Stimulated activated effector memory CD8-positive, alpha-beta T cell treated with anti-CD3 and anti-CD28 coated beads, Interleukin-12 subunit alpha, Interleukin-12 subunit beta, amount 100 ng/mL, for 72 hours (primary cell): ENCODE measurements around the gene MCM5.
"Not testable (repeated sequence)": the region's sequence is repeated elsewhere in the genome, so short reads cannot be mapped to it uniquely, and the experiment has no call there.

ENCODE experiments used
- ATAC-seq: fragments of 150-1000 bp; cut with Tn5 transposase; 2 replicates; pipeline ENCODE4 v1.10.0; 2021
- DNase-seq, 2 donors: peaks; one replicate each; pipeline ENCODE4 v3.0.0; 2021 to 2022; ENCODE audit warnings: low spot score in 2 of 2
- H3K27ac Mint-ChIP-seq: one replicate; pipeline ENCODE4 v1.8.0; 2022; ENCODE audit warnings: mild to moderate bottlenecking, mixed read lengths
- H3K36me3 Mint-ChIP-seq: one replicate; pipeline ENCODE4 v1.8.0; 2022; ENCODE audit warnings: mild to moderate bottlenecking, mixed read lengths
- H3K4me1 Mint-ChIP-seq: one replicate; pipeline ENCODE4 v1.8.0; 2022; ENCODE audit warnings: mixed read lengths
- H3K4me3 Mint-ChIP-seq: one replicate; pipeline ENCODE4 v1.8.0; 2022; ENCODE audit warnings: mild to moderate bottlenecking, mixed read lengths
- H3K9me3 Mint-ChIP-seq: one replicate; pipeline ENCODE4 v1.8.0; 2022; ENCODE audit warnings: mixed read lengths

The MCM5 gene

GRCh38 chr22:35458547-35459422, 58.8 kb downstream of the MCM5 start:
- Mint-ChIP-seq H3K27ac (no peak overlapping the region), H3K4me1 (no peaks in the 10 kb centered on the region), H3K4me3 (no peak overlapping the region), H3K9me3 (peaks cover 5% of the 10 kb centered on the region), H3K36me3 (peaks cover 18% of the 10 kb centered on the region)
- no peak for ATAC-seq
- no peak for DNase-seq

- peaks cover 18% of the 10 kb centered on the region for H3K36me3 Mint-ChIP-seq
- peaks cover 5% of the 10 kb centered on the region for H3K9me3 Mint-ChIP-seq
- DNase-seq (no peak), ATAC-seq (no peak)
- H3K4me3 Mint-ChIP-seq = no peak overlapping the region
- no peaks in the 10 kb centered on the region for H3K4me1 Mint-ChIP-seq
- no peak overlapping the region for H3K27ac Mint-ChIP-seq
These were observed 59.5 kb downstream of the MCM5 start for GRCh38 chr22:35459423-35459894.

GRCh38 chr22:35459976-35460375, 60.0 kb downstream of the MCM5 start:
- H3K9me3 Mint-ChIP-seq, H3K4me1 Mint-ChIP-seq, ATAC-seq, H3K4me3 Mint-ChIP-seq, DNase-seq: not testable (repeated sequence)
- peaks cover 18% of the 10 kb centered on the region for H3K36me3 Mint-ChIP-seq
- peak overlapping the region; percentile 52 for H3K27ac Mint-ChIP-seq

GRCh38 chr22:35460688-35461087, 60.7 kb downstream of the MCM5 start:
- H3K4me3 Mint-ChIP-seq = no peak overlapping the region
- DNase-seq (no peak), ATAC-seq (no peak)
- H3K4me1 Mint-ChIP-seq = no peaks in the 10 kb centered on the region
- H3K9me3 Mint-ChIP-seq = peaks cover 5% of the 10 kb centered on the region
- peak overlapping the region; percentile 52 for H3K27ac Mint-ChIP-seq
- peaks cover 18% of the 10 kb centered on the region for H3K36me3 Mint-ChIP-seq

- Mint-ChIP-seq H3K27ac (no peak overlapping the region), H3K9me3 (peaks cover 5% of the 10 kb centered on the region), H3K36me3 (peaks cover 9% of the 10 kb centered on the region), H3K4me3 (no peak overlapping the region), H3K4me1 (no peaks in the 10 kb centered on the region)
- DNase-seq (no peak), ATAC-seq (no peak)
These were observed 62.7 kb downstream of the MCM5 start for GRCh38 chr22:35462498-35463230.

GRCh38 chr22:35463231-35463933, 63.4 kb downstream of the MCM5 start:
- no peak for ATAC-seq
- peaks cover 5% of the 10 kb centered on the region for H3K9me3 Mint-ChIP-seq
- DNase-seq = no peak
- H3K4me1 Mint-ChIP-seq = no peaks in the 10 kb centered on the region
- no peak overlapping the region for H3K27ac Mint-ChIP-seq
- no peak overlapping the region for H3K4me3 Mint-ChIP-seq
- peaks cover 5% of the 10 kb centered on the region for H3K36me3 Mint-ChIP-seq

- no peaks in the 10 kb centered on the region for H3K4me1 Mint-ChIP-seq
- peaks cover 5% of the 10 kb centered on the region for H3K9me3 Mint-ChIP-seq
- no peak overlapping the region for H3K4me3 Mint-ChIP-seq
- no peak overlapping the region for H3K27ac Mint-ChIP-seq
- ATAC-seq (no peak), DNase-seq (no peak)
- H3K36me3 Mint-ChIP-seq = peaks cover 5% of the 10 kb centered on the region
These were observed 64.5 kb downstream of the MCM5 start for GRCh38 chr22:35464399-35464798.

- no peak for ATAC-seq
- H3K27ac Mint-ChIP-seq = no peak overlapping the region
- no peak for DNase-seq
- no peak overlapping the region for H3K4me3 Mint-ChIP-seq
- H3K36me3 Mint-ChIP-seq = peaks cover 5% of the 10 kb centered on the region
- H3K9me3 Mint-ChIP-seq = peaks cover 5% of the 10 kb centered on the region
- no peaks in the 10 kb centered on the region for H3K4me1 Mint-ChIP-seq
These were observed 65.3 kb downstream of the MCM5 start for GRCh38 chr22:35465109-35465701.

GRCh38 chr22:35467681-35468434, 67.9 kb downstream of the MCM5 start:
- ATAC-seq (no peak), DNase-seq (no peak)
- no peak overlapping the region for H3K27ac Mint-ChIP-seq
- peaks cover 3% of the 10 kb centered on the region for H3K36me3 Mint-ChIP-seq
- peaks cover 5% of the 10 kb centered on the region for H3K9me3 Mint-ChIP-seq
- H3K4me1 Mint-ChIP-seq = no peaks in the 10 kb centered on the region
- H3K4me3 Mint-ChIP-seq = no peak overlapping the region

GRCh38 chr22:35470903-35471321, 71.0 kb downstream of the MCM5 start:
- Mint-ChIP-seq H3K9me3 (peaks cover 2% of the 10 kb centered on the region), H3K4me1 (no peaks in the 10 kb centered on the region), H3K4me3 (no peak overlapping the region), H3K27ac (no peak overlapping the region), H3K36me3 (peaks cover 6% of the 10 kb centered on the region)
- DNase-seq (no peak), ATAC-seq (no peak)

- ATAC-seq, H3K36me3 Mint-ChIP-seq, H3K4me1 Mint-ChIP-seq, H3K27ac Mint-ChIP-seq, DNase-seq, H3K4me3 Mint-ChIP-seq, H3K9me3 Mint-ChIP-seq: not testable (repeated sequence)
These were observed 71.6 kb downstream of the MCM5 start for GRCh38 chr22:35471566-35471965.

- ATAC-seq = no peak
- H3K27ac Mint-ChIP-seq = peak overlapping the region; percentile 18
These were observed 72.5 kb downstream of the MCM5 start for GRCh38 chr22:35472488-35472887.

GRCh38 chr22:35473971-35474370, 74.0 kb downstream of the MCM5 start:
- no peak overlapping the region for H3K27ac Mint-ChIP-seq
- H3K4me1 Mint-ChIP-seq = no peaks in the 10 kb centered on the region
- no peak for ATAC-seq
- no peak overlapping the region for H3K4me3 Mint-ChIP-seq
- DNase-seq = no peak
- peaks cover 2% of the 10 kb centered on the region for H3K9me3 Mint-ChIP-seq
- peaks cover 6% of the 10 kb centered on the region for H3K36me3 Mint-ChIP-seq

More at GRCh38 chr22:35472488-35472887, 72.5 kb downstream of the MCM5 start:
- H3K4me1 Mint-ChIP-seq = no peaks in the 10 kb centered on the region
- peaks cover 2% of the 10 kb centered on the region for H3K9me3 Mint-ChIP-seq
- no peak overlapping the region for H3K4me3 Mint-ChIP-seq
- no peak for DNase-seq
- peaks cover 6% of the 10 kb centered on the region for H3K36me3 Mint-ChIP-seq
